Activated naive CD4-positive, alpha-beta T cell treated with anti-CD3 and anti-CD28 coated beads, Interleukin-2, amount 50 U/mL, for 24 hours (primary cell): ENCODE data around the gene CD2.

Experiments
- H3K27ac Mint-ChIP-seq: one replicate; pipeline ENCODE4 v1.8.0; 2021; ENCODE audit warnings: mild to moderate bottlenecking, mixed read lengths
- H3K27me3 Mint-ChIP-seq: one replicate; pipeline ENCODE4 v1.8.0; 2021; ENCODE audit warnings: mixed read lengths
- H3K36me3 Mint-ChIP-seq: one replicate; pipeline ENCODE4 v1.8.0; 2021; ENCODE audit warnings: mixed read lengths
- H3K4me1 Mint-ChIP-seq: one replicate; pipeline ENCODE4 v1.8.0; 2021; ENCODE audit warnings: mixed read lengths
- H3K4me3 Mint-ChIP-seq: one replicate; pipeline ENCODE4 v1.8.0; 2021; ENCODE audit warnings: mild to moderate bottlenecking, mixed read lengths
- H3K9me3 Mint-ChIP-seq: one replicate; pipeline ENCODE4 v1.8.0; 2021; ENCODE audit warnings: mixed read lengths

The CD2 gene, protein sequence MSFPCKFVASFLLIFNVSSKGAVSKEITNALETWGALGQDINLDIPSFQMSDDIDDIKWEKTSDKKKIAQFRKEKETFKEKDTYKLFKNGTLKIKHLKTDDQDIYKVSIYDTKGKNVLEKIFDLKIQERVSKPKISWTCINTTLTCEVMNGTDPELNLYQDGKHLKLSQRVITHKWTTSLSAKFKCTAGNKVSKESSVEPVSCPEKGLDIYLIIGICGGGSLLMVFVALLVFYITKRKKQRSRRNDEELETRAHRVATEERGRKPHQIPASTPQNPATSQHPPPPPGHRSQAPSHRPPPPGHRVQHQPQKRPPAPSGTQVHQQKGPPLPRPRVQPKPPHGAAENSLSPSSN

DNA sequence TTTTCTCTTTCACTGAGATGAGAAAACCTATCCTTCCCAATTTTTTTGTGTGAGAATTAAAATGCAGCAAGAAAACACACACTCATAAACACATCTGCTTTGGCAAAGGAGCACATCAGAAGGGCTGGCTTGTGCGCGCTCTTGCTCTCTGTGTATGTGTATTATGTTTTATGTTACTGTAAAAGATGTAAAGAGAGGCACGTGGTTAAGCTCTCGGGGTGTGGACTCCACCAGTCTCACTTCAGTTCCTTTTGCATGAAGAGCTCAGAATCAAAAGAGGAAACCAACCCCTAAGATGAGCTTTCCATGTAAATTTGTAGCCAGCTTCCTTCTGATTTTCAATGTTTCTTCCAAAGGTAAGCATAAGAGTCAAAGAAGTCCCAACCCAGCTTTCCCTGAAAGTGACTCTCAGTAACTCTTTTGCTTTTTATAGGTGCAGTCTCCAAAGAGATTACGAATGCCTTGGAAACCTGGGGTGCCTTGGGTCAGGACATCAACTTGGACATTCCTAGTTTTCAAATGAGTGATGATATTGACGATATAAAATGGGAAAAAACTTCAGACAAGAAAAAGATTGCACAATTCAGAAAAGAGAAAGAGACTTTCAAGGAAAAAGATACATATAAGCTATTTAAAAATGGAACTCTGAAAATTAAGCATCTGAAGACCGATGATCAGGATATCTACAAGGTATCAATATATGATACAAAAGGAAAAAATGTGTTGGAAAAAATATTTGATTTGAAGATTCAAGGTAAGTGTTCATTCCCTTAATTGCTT lies at the start of gene CD2:
Gene CD2 (plus strand): TSS at position 233 of the 780 bp plus-strand sequence. CDS start 63 bp downstream, at position 296.
- Mint-ChIP-seq H3K27me3 (no peaks in the 10 kb centered on the region), H3K36me3 (peaks cover 45% of the 10 kb centered on the region), H3K4me3 (peak within 1 kb of the TSS; percentile 100), H3K4me1 (peaks cover 42% of the 10 kb centered on the region), H3K27ac (peak within 1 kb of the TSS; percentile 99), H3K9me3 (no peaks in the 10 kb centered on the region)

DNA sequence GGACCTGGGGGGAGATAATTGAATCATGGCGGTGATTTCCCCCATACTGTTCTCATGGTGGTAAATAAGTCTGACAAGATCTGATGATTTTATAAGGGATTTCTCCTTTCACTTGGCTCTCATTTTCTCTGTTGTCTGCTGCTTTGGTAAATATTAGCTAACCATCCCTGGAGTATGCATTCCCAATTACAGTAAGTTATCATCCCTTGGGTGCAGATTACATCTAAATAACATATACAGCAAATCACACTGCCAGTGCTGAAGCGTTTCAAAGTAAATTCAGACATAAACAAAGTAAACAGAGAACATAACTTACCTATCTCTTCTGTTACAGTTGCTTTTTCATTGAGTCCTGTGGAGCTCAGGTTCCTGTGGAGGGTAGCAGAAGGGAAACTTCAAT lies 48.1 kb upstream of the CD2 start:
- no peak overlapping the region for H3K4me3 Mint-ChIP-seq
- H3K27me3 Mint-ChIP-seq: peaks cover 1% of the 10 kb centered on the region
- H3K4me1 Mint-ChIP-seq: peaks cover 2% of the 10 kb centered on the region
- no peak overlapping the region for H3K27ac Mint-ChIP-seq
- no peaks in the 10 kb centered on the region for H3K9me3 Mint-ChIP-seq
- peaks cover 4% of the 10 kb centered on the region for H3K36me3 Mint-ChIP-seq

DNA sequence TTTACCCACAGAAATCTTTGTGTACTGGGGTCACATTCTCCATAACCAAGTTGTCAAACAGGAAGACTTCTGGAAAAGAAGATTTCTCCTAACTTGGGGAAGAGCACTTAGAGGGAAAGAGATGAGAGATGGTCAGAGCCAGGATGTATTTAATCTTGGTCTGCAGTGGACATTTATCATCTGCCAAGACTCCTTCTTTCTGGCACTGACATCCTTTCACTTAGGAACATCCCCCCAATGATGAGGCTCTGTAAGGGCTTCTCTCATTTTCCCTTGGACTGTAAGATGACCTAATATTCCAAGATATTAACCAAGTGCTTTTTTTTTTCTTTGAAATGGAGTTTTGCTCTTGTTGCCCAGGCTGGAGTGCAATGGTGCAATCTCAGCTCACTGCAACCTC lies 47.4 kb upstream of the CD2 start:
- Mint-ChIP-seq H3K9me3 (no peaks in the 10 kb centered on the region), H3K4me3 (no peak overlapping the region), H3K36me3 (peaks cover 2% of the 10 kb centered on the region), H3K4me1 (peaks cover 3% of the 10 kb centered on the region), H3K27me3 (peaks cover 1% of the 10 kb centered on the region), H3K27ac (peak overlapping the region; percentile 19)

DNA sequence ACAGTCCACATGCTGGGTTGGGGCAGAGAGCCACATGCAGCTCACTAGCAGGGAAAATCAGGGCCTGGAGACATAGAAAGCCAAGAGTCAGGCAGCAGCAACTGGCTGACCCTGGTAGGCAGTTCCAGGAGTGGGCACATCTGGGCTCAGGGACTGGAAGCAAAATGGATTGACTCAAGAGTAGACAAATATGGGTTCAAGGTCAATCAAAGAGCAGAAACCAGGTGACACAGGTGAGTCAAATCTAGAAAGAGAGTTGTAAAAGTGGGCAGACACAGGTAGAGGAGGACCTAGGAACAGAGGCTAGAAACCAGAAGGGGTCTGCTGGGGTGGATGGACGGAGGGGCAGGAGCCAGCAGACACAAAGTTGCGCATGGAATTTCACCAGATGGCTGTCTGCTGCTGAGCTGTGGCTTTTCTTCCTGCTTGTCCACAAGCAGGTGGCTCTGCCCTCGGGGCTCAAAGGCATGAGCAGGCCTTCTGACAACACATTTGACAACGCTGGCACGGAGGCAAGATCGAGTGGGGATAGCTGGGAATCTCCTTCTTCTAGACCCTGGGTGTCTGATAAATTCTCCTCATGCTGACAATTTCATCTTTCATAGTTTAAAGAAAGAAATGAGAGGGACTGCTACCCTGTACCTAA lies 45.9 kb upstream of the CD2 start:
- no peak overlapping the region for H3K27ac Mint-ChIP-seq
- H3K4me3 Mint-ChIP-seq: no peak overlapping the region
- peaks cover 2% of the 10 kb centered on the region for H3K36me3 Mint-ChIP-seq
- peaks cover 1% of the 10 kb centered on the region for H3K27me3 Mint-ChIP-seq
- peaks cover 13% of the 10 kb centered on the region for H3K4me1 Mint-ChIP-seq
- no peaks in the 10 kb centered on the region for H3K9me3 Mint-ChIP-seq

DNA sequence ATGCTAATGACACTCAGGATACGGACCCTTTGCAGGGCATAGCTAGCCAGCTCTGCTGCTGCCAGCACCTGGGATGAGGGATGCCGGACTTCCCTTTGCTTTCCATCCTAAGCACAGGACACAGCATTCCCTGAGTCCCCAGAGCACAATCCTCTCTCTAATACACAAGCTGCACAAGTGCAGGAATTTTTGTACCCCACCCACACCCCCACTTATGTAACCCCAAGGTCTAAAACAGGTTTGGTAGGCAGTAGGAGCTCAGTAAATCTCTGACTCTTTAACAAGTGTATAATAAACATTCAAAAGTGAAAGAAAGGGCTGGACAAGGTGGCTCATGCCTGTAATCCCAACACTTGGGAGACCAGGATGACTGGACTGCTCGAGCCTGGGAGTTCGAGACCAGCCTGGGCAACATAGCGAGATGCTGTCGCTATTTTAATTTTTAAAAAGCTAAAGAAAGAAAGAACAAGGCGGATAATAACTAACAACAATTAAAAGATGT lies 44.5 kb upstream of the CD2 start:
- H3K4me1 Mint-ChIP-seq: peaks cover 13% of the 10 kb centered on the region
- no peaks in the 10 kb centered on the region for H3K9me3 Mint-ChIP-seq
- H3K27ac Mint-ChIP-seq: no peak overlapping the region
- no peak overlapping the region for H3K4me3 Mint-ChIP-seq
- no peaks in the 10 kb centered on the region for H3K36me3 Mint-ChIP-seq
- peaks cover 1% of the 10 kb centered on the region for H3K27me3 Mint-ChIP-seq

DNA sequence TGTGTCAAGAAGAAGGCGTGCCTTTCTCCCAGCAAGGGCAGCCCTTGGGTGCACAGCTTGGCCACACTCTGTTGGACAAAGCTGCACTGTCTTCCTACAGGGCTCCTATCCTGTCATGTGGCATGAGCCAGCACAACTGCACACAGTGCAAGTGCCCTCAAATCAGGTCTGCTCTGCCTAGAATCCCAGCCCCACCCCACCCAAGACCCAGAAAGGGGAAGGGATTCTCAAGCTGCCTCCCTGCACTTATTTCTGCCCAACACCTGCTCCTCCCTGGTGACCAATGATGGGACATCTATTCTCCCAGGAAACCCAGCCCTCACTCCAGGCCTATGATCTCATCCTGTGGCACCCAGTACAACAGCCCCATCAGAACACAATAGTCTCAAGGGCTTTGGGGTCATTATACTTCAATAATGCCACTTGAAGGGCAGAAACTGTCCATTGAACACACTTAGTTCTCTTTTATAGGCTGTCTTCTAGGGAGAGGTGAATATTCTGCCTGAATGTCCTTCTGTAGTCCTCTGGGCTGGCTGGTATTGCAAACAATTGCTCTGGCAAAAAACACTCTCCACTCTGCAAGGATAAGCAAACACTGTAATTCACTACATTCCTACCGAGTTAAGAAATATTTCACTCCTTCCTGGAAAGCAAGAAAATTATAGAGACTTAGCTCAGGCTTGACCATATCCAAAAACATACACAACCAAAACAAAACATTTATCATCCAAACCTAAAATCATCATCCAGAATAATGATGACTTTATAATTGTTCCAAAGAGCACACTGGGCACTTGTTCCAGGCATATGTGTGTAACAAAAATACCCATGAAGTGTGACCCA lies 43.6 kb upstream of the CD2 start:
- H3K4me1 Mint-ChIP-seq: peaks cover 13% of the 10 kb centered on the region
- H3K27me3 Mint-ChIP-seq: peaks cover 1% of the 10 kb centered on the region
- no peaks in the 10 kb centered on the region for H3K36me3 Mint-ChIP-seq
- H3K9me3 Mint-ChIP-seq: no peaks in the 10 kb centered on the region
- H3K27ac Mint-ChIP-seq: no peak overlapping the region
- no peak overlapping the region for H3K4me3 Mint-ChIP-seq

DNA sequence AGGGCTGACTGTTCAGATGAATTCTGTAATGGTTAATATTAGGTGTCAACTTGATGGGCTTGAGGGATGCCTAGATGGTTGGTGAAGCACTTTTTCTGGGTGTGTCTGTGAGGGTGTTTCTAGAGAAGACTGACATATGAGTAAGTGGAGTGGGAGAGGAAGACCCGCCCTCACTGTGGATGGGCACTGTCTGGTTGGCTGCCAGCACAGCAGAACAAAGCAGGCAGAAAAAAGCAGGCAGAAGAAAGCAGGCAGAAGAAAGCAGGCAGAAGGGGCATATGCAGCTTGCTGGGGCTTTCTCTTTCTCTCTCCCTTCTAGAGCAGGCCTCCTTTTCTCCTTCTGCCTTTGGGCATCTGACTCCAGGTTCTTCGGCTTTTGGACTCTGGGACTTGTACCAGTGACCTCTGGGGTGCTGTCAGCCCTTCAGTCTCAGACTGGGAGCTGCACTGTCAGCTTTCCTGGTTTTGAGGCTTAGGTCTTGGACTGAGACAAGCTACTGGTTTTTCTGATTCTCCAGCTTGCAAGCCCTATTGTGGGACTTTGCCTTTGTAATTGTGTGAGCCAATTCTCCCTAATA lies 42.9 kb upstream of the CD2 start:
- Mint-ChIP-seq H3K36me3 (peaks cover 1% of the 10 kb centered on the region), H3K27me3 (peaks cover 1% of the 10 kb centered on the region), H3K4me1 (peaks cover 13% of the 10 kb centered on the region), H3K4me3 (no peak overlapping the region), H3K27ac (no peak overlapping the region), H3K9me3 (no peaks in the 10 kb centered on the region)

DNA sequence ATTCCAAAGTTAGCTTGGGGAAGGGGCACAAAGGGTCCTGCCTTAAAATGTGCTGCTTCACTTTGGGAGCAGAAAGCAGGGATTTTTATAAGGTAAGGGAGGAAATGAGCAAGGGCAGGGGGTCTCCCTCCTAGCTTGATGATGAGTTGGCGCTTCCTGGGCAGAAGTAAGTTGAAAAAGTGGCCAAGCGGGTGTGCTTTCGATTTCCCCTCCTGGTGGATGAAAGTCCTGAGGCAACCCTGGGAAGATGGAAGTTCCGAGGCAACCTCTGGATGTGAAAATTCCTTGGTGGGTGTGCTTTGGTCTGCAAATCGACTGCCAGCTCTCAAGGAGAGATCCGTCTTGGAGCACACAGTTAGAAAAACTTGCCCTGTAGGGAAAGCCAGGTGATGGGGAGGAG lies 41.7 kb upstream of the CD2 start:
- H3K27me3 Mint-ChIP-seq: peaks cover 1% of the 10 kb centered on the region
- H3K36me3 Mint-ChIP-seq: peaks cover 1% of the 10 kb centered on the region
- no peak overlapping the region for H3K27ac Mint-ChIP-seq
- H3K4me1 Mint-ChIP-seq: peaks cover 13% of the 10 kb centered on the region
- H3K4me3 Mint-ChIP-seq: no peak overlapping the region
- H3K9me3 Mint-ChIP-seq: no peaks in the 10 kb centered on the region

DNA sequence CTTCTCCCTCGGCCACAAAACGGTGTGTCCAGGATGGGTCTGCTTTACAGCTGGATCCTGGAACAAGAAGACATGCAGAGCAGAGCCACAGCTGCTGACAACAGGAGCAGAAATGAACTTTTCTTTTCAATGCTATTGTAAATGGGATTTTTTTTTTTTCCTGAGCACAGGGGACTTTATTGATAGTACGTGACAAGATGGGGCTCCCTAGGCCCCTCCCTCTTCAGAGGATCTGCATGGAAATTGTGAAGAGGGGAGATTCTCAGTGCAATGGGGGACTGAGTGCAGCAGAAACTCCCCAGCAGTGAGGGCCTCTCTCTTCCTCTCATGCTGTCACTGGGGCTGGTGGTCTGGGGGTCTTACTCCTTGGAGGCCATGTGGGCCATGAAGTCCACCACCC lies 40.8 kb upstream of the CD2 start:
- peaks cover 1% of the 10 kb centered on the region for H3K27me3 Mint-ChIP-seq
- H3K36me3 Mint-ChIP-seq: peaks cover 1% of the 10 kb centered on the region
- H3K4me3 Mint-ChIP-seq: no peak overlapping the region
- H3K9me3 Mint-ChIP-seq: no peaks in the 10 kb centered on the region
- H3K27ac Mint-ChIP-seq: no peak overlapping the region
- peaks cover 13% of the 10 kb centered on the region for H3K4me1 Mint-ChIP-seq

DNA sequence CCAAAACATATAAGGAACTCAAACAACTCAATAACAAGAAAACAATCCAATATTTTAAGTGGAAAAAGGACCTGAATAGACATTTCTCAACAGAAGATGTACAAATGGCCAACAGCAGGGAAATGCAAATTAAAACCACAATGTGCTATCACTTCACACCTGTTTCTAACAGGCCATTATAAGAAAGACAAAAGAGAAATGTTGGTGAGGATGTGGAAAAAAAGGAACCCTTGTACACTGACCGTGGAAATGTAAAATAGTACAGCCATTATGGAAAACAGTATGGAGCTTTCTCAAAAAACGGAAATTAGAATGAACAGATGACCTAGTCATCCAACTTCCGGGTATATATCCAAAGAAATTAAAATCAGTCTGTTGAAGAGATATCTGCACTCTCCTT lies 37.8 kb upstream of the CD2 start:
- H3K27ac Mint-ChIP-seq: no peak overlapping the region
- peaks cover 9% of the 10 kb centered on the region for H3K4me1 Mint-ChIP-seq
- H3K36me3 Mint-ChIP-seq: peaks cover 1% of the 10 kb centered on the region
- no peaks in the 10 kb centered on the region for H3K9me3 Mint-ChIP-seq
- H3K4me3 Mint-ChIP-seq: no peak overlapping the region
- no peaks in the 10 kb centered on the region for H3K27me3 Mint-ChIP-seq

DNA sequence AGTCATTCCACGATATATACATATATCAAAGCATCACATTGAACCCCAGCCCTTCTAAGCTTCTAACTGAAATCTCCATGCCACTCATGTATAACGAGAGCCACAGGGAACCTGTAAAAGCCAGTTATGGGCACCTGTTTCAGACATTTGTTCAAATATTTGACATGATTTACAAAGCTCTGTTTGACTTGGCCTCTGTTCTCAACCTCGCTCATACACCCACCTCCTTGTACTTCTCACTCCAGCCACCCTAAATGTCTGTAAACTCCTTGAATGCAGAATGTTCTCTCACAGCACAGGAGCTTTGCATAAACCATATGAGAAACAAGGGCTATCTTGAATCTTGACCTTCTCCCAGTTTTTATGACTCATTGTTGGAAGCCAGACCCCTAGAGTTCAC lies 36.9 kb upstream of the CD2 start:
- no peak overlapping the region for H3K4me3 Mint-ChIP-seq
- H3K27me3 Mint-ChIP-seq: no peaks in the 10 kb centered on the region
- H3K9me3 Mint-ChIP-seq: no peaks in the 10 kb centered on the region
- peaks cover 1% of the 10 kb centered on the region for H3K36me3 Mint-ChIP-seq
- peaks cover 5% of the 10 kb centered on the region for H3K4me1 Mint-ChIP-seq
- no peak overlapping the region for H3K27ac Mint-ChIP-seq

DNA sequence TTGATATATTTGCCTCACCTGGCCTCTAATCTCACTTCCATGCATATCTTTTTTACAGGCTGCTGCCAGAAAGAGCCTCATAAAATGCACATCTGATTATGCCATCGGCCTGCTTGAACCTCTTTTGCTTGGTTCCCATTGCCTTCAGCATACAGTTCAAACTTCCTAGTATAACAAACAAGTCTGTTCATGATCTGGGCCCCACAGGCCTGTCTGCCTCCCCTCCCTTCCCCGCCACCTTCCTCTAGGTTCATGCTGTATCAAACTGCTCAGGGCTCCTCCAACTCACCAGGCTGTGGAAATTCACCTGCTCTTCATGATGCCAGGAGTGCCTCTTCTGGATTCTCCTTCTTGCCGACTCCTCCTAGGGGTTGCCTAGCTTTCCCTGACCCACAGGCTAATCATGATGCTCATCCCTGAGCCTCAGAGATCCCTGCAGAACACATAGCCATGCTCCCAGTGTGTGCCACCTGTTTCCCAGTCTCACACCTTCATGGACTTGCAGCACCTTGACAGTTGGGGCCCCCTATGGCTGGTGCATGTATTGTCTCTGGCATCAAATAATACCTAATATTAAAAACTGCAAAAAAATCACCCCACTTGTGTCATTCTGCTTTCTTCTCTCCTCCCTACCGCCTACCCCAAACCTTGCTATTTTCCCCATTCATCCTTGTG lies 33.7 kb upstream of the CD2 start:
- no peaks in the 10 kb centered on the region for H3K27me3 Mint-ChIP-seq
- H3K36me3 Mint-ChIP-seq: peaks cover 1% of the 10 kb centered on the region
- H3K4me3 Mint-ChIP-seq: no peak overlapping the region
- no peaks in the 10 kb centered on the region for H3K9me3 Mint-ChIP-seq
- no peak overlapping the region for H3K27ac Mint-ChIP-seq
- H3K4me1 Mint-ChIP-seq: peaks cover 5% of the 10 kb centered on the region

DNA sequence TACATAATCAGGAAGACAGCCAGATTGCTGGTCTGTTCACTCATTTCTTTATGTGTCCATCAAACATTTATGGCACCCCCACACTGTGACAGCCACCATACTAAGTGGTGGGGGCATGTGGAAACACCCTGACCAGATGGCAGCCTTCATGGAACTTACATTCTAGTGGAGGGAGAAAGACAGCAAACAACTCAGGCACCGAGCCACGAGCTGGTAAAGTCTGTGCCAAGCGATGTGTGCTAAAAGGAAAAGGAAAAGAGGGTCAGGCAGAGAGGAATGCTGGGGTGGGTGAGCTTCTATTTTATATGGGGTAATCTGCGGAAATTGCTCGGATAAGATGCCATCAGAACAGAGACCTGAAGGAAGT lies 33.2 kb upstream of the CD2 start:
- H3K4me3 Mint-ChIP-seq: no peak overlapping the region

DNA sequence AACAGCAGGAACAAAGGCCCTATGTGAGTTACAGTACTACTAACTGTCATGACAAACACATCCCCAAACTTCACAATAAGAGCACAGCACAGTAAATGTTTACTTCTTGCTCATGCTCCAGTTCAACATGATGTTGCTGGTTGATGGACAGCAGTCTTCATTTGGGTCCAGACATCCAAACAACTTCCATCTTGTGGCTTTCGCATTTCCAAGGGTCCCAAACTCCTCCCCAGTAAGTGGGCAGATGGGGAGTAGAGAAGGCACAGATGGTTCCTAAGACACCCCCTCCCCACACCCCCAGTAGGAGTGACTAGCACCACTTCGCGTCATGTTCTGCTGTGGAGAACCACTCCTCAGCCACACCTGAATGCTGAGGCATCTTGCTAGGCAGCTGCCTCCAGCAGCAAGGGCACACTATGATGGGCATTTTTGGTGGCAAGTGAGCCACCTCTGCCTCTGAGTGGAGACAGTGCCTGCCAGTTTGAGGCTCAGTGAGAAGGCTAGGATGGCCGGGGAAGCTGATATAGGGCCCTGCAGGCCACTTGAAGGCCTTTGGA lies 32.7 kb upstream of the CD2 start:
- no peaks in the 10 kb centered on the region for H3K27me3 Mint-ChIP-seq
- no peaks in the 10 kb centered on the region for H3K36me3 Mint-ChIP-seq
- no peaks in the 10 kb centered on the region for H3K9me3 Mint-ChIP-seq
- H3K4me3 Mint-ChIP-seq: no peak overlapping the region
- no peak overlapping the region for H3K27ac Mint-ChIP-seq
- H3K4me1 Mint-ChIP-seq: peaks cover 9% of the 10 kb centered on the region

More for the DNA sequence above, 33.2 kb upstream of the CD2 start:
- Mint-ChIP-seq H3K27me3 (no peaks in the 10 kb centered on the region), H3K27ac (no peak overlapping the region), H3K36me3 (peaks cover 1% of the 10 kb centered on the region), H3K9me3 (no peaks in the 10 kb centered on the region), H3K4me1 (peaks cover 5% of the 10 kb centered on the region)
